DOHH2 (cell line): ENCODE results near the gene SPON1.

ENCODE experiments used
- H3F3A ChIP-seq: fragments of 200-600 bp; sonication (generic), shearing (Covaris generic); 2 replicates; pipeline ENCODE4 v1.6.0; 2016; ENCODE audit warnings: antibody characterized with exemption, mild to moderate bottlenecking; ENCODE audit not compliant: control insufficient read depth, insufficient read depth
- H3K27ac ChIP-seq: fragments of 200-600 bp; sonication (generic); 2 replicates; pipeline ENCODE4 v1.5.1; 2014; ENCODE audit warnings: low read depth, mild to moderate bottlenecking, low read length, moderate library complexity
- H3K27me3 ChIP-seq: fragments of 200-600 bp; sonication (generic); 2 replicates; pipeline ENCODE4 v1.6.1; 2014; ENCODE audit warnings: mild to moderate bottlenecking, low read length, mixed read lengths; ENCODE audit not compliant: control insufficient read depth
- H3K36me3 ChIP-seq: fragments of 200-600 bp; sonication (generic); 2 replicates; pipeline ENCODE4 v1.6.1; 2014; ENCODE audit warnings: mild to moderate bottlenecking, low read length, moderate library complexity, mixed read lengths; ENCODE audit not compliant: control insufficient read depth
- H3K4me1 ChIP-seq: fragments of 200-600 bp; sonication (generic); 2 replicates; pipeline ENCODE4 v1.6.1; 2014; ENCODE audit warnings: mild to moderate bottlenecking, low read length, mixed read lengths; ENCODE audit not compliant: control insufficient read depth
- H3K4me2 ChIP-seq: fragments of 200-600 bp; sonication (generic); 2 replicates; pipeline ENCODE4 v1.6.0; 2014; ENCODE audit warnings: mild to moderate bottlenecking, low read length, moderate library complexity
- H3K4me3 ChIP-seq: fragments of 200-600 bp; sonication (generic); 2 replicates; pipeline ENCODE4 v1.5.1; 2014; ENCODE audit warnings: mild to moderate bottlenecking, low read length, mixed read lengths
- H3K79me2 ChIP-seq: fragments of 200-600 bp; sonication (generic); 2 replicates; pipeline ENCODE4 v1.6.1; 2014; ENCODE audit warnings: mild to moderate bottlenecking, low read length, mixed read lengths; ENCODE audit not compliant: control insufficient read depth
- H3K9me2 ChIP-seq: fragments of 200-600 bp; sonication (generic); replicated peaks from 2 replicates; pipeline ENCODE4 v1.6.1; 2014; ENCODE audit warnings: mild to moderate bottlenecking, low read length, mixed read lengths; ENCODE audit not compliant: control insufficient read depth
- H3K9me3 ChIP-seq: fragments of 200-600 bp; sonication (generic); 2 replicates; pipeline ENCODE4 v1.6.1; 2014; ENCODE audit warnings: antibody characterized with exemption, low read length, mixed read lengths; ENCODE audit not compliant: control insufficient read depth, insufficient read depth
- H4K20me1 ChIP-seq: fragments of 200-600 bp; sonication (generic); 2 replicates; pipeline ENCODE4 v1.6.0; 2014; ENCODE audit warnings: low read depth, mild to moderate bottlenecking, antibody characterized with exemption, low read length, moderate library complexity; ENCODE audit not compliant: control insufficient read depth, insufficient read depth
- EZH2phosphoT487 ChIP-seq: fragments of 200-600 bp; sonication (generic); IDR thresholded peaks from 2 replicates; pipeline ENCODE4 v1.6.1; 2017; ENCODE audit warnings: borderline replicate concordance, mild to moderate bottlenecking, antibody characterized with exemption, low read length, moderate library complexity, mixed read lengths
- TF ChIP-seq, protein P1 (sequence below): fragments of 200-600 bp; sonication (generic); IDR thresholded peaks from one replicate; pipeline ENCODE4 v1.5.1; 2014; ENCODE audit warnings: antibody characterized with exemption, mild to moderate bottlenecking, low read depth, low read length; ENCODE audit not compliant: poor library complexity, severe bottlenecking

The SPON1 gene

DNA sequence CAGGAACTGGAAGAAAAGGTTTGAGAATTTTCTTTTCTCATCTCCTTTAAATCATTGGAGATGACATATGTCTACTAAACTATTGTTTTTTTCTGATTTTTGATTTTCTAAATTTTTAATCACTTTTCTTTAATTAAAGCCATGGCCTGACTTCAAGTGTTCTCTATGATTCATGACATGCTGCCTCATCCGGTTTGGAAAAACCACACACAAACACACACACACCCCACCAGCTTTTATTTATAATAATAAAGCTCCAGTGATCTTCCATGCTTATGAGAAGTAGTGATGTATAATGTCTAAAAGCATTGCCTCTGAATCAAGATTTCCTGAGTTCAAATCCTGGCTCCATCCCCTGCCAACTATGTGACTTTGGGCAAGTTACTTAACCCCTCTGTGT is 179.2 kb downstream of the SPON1 start:
- no peaks in the 10 kb centered on the region for H3K9me3 ChIP-seq

DNA sequence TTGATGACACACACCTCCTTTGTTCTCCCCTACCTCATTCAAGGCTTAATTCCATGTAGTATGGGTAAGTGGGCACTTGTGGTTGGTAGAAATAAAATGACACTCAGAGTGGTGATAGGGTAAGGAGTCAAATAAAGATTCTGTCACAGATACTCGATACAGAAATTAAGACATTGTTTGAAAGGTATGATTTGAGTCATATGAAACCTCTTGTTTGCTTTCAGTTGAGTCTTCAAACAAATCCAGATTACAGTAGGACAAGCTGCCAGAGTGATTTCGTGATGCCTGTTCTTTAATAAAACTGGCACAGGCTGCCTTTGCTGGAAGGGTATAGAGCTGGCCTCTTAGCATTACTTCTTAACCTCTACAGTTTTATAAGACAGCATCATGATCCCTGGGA is 182.4 kb downstream of the SPON1 start:
- Histone ChIP-seq H3K4me3 (no peak overlapping the region), H3K4me1 (no peaks in the 10 kb centered on the region), H3K9me2 (no peaks in the 10 kb centered on the region), H3K36me3 (no peaks in the 10 kb centered on the region), H3K79me2 (no peaks in the 10 kb centered on the region), H3K9me3 (no peaks in the 10 kb centered on the region), H3F3A (no peaks in the 10 kb centered on the region), H3K27me3 (peaks cover 3% of the 10 kb centered on the region), H4K20me1 (no peaks in the 10 kb centered on the region), H3K27ac (no peak overlapping the region), H3K4me2 (no peak overlapping the region)
- TF ChIP-seq, protein P1, sequence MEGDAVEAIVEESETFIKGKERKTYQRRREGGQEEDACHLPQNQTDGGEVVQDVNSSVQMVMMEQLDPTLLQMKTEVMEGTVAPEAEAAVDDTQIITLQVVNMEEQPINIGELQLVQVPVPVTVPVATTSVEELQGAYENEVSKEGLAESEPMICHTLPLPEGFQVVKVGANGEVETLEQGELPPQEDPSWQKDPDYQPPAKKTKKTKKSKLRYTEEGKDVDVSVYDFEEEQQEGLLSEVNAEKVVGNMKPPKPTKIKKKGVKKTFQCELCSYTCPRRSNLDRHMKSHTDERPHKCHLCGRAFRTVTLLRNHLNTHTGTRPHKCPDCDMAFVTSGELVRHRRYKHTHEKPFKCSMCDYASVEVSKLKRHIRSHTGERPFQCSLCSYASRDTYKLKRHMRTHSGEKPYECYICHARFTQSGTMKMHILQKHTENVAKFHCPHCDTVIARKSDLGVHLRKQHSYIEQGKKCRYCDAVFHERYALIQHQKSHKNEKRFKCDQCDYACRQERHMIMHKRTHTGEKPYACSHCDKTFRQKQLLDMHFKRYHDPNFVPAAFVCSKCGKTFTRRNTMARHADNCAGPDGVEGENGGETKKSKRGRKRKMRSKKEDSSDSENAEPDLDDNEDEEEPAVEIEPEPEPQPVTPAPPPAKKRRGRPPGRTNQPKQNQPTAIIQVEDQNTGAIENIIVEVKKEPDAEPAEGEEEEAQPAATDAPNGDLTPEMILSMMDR = no peak
- TF ChIP-seq EZH2phosphoT487 = no peak

More for the DNA sequence above, 179.2 kb downstream of the SPON1 start:
- no peaks in the 10 kb centered on the region for H3K79me2 ChIP-seq
- no peaks in the 10 kb centered on the region for H3K36me3 ChIP-seq
- no peak overlapping the region for H3K27ac ChIP-seq
- H4K20me1 ChIP-seq = no peaks in the 10 kb centered on the region
- no peaks in the 10 kb centered on the region for H3F3A ChIP-seq
- H3K4me3 ChIP-seq = no peak overlapping the region
- no peak overlapping the region for H3K4me2 ChIP-seq
- peaks cover 5% of the 10 kb centered on the region; the same call in 1 of the 2 replicates for H3K27me3 ChIP-seq
- no peaks in the 10 kb centered on the region for H3K4me1 ChIP-seq
- H3K9me2 ChIP-seq = no peaks in the 10 kb centered on the region
- TF ChIP-seq, protein P1 = no peak
- no peak for TF ChIP-seq EZH2phosphoT487

DNA sequence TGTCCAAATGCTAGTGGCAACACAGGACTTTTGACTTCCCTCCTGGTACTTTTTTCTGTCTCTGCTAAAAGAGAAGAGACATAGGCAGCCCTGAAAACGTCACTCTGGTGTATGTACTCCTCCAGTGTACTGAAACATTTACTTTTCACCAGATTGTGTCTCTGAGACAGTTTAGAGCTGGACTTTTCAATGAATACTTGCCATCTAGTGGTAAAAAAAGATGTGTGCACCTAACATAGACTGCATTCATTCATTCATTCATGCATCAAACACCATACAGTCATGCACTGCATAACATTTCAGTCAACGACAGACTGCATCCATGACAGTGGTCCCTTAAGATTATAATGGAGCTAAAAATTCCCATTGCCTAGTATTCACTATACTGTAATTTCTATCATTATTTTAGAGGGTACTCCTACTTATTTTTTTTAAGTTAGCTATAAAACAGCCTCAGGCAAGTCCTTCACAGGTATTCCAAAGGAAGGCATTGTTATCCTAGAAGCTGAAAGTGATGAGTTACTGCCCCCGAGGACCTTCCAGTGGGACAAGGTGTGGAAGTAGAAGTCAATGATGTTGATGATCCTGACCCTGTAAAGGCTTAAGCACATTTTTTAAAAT is 186.2 kb downstream of the SPON1 start:
- Histone ChIP-seq H3K27ac (no peak overlapping the region), H3F3A (no peaks in the 10 kb centered on the region), H3K4me3 (no peak overlapping the region), H3K27me3 (peaks cover 6% of the 10 kb centered on the region; the same call in 1 of the 2 replicates), H3K9me3 (peaks cover 2% of the 10 kb centered on the region; the same call in 1 of the 2 replicates), H3K9me2 (no peaks in the 10 kb centered on the region), H4K20me1 (no peaks in the 10 kb centered on the region), H3K79me2 (no peaks in the 10 kb centered on the region), H3K4me2 (no peak overlapping the region), H3K4me1 (no peaks in the 10 kb centered on the region), H3K36me3 (no peaks in the 10 kb centered on the region)
- TF ChIP-seq, protein P1 = peak; percentile 67
- no peak for TF ChIP-seq EZH2phosphoT487
